ENCODE measurements around the gene HGF. TPM values are rescaled to one million over a fixed set of nuclear protein-coding genes. Genes with fewer than 3 reads are reported as not detected.

Gene HGF
- total and polyA plus RNA-seq, 2 of the 13 experiments (the other 11 are each of a cell fraction or from before 2014, with no cell fraction given): not detected

DNA sequence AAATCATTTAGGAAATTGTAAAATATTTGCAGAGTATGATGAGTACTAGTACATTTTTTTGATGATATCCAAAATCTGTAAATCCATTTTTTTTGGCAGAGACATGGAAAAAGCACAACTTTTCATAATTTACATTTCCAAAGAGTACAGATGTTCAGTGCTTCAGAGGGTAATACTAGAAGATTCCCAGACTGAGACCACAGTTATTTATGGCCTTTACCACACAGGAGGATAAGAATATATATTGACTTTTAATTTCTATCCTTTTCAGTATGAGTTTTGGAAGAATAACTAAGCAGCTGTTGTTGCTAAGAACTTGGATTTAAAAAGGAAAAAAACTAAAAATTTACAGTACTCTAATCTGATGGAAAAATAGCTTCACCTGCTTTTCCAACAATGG is 61.9 kb downstream of the HGF start (continued):
- TF ChIP-seq ZNF570 (CRISPR knock-in tag; IDR thresholded peaks at IDR 0.05; ENCODE audit: borderline replicate concordance): no peak

DNA sequence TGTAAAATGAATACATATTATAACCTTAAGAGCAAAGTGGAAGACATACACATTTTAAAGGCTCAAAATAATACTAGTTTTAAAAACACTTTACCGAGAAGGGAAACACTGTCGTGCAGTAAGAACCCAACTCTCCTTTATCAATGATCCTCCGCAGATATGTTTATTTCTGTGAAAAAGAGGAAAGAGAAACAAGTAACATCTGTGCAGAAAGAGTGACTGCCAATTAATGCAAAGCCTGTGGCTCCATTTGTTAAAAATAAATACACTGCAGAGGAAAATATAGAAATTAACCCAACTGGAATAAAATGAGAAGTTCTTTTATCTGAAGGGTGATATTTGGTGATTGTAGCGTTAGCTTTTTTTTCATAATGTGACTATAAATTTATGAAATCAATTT is 62.7 kb downstream of the HGF start:
- no peak for FAIRE-seq

More for the DNA sequence above, 62.7 kb downstream of the HGF start:
- H3K27ac ChIP-seq (ENCODE audit: extremely low read length, insufficient read depth, low read length): no peak overlapping the region
- no peak overlapping the region for H3K9ac ChIP-seq (ENCODE audit: insufficient read depth, low read depth, low read length)
- H3K4me1 ChIP-seq (ENCODE audit: insufficient read depth, low read length): no peaks in the 10 kb centered on the region
- H3K27me3 ChIP-seq (ENCODE audit: control insufficient read depth in 1 of 2, insufficient read depth in 2 of 2, low read length in 2 of 2): no peaks in the 10 kb centered on the region
- ChIA-PET POLR2A (no interaction called here), CTCF (ENCODE audit: low intra/inter-chr PET ratio, low total read pairs) (no interaction called here)
- H3K79me2 ChIP-seq (ENCODE audit: insufficient read depth, low read length): no peaks in the 10 kb centered on the region
- no peak for DNase-seq (ENCODE audit: low spot score)
- intact Hi-C loops (cut with micrococcal nuclease; ENCODE audit: unreplicated experiment) (no loop called here), in situ Hi-C loops (cut with HindIII; ENCODE audit: extremely low pct_ligation_motif_present, low pct_unique_long_range_greater_than_20kb) (no loop called here)
- H3K9me3 ChIP-seq (ENCODE audit: low read length): no peaks in the 10 kb centered on the region
- no peak overlapping the region for H2AFZ ChIP-seq (ENCODE audit: low read length)
- no peak overlapping the region for H3K4me3 ChIP-seq (replicated peaks in 1 of 3; ENCODE audit: insufficient read depth in 1 of 3, low read depth in 2 of 3, low read length in 3 of 3)
- BruUV-seq (replicated peaks): no TSS peak
- no peaks in the 10 kb centered on the region for H4K20me1 ChIP-seq (ENCODE audit: insufficient read depth, low read length)
- TF ChIP-seq NR2F2 (IDR thresholded peaks at IDR 0.05; ENCODE audit: borderline replicate concordance, low read depth): no peak
- TF ChIP-seq NAIF1 (CRISPR knock-in tag; IDR thresholded peaks at IDR 0.05; ENCODE audit: borderline replicate concordance): no peak
- TF ChIP-seq, protein P1, sequence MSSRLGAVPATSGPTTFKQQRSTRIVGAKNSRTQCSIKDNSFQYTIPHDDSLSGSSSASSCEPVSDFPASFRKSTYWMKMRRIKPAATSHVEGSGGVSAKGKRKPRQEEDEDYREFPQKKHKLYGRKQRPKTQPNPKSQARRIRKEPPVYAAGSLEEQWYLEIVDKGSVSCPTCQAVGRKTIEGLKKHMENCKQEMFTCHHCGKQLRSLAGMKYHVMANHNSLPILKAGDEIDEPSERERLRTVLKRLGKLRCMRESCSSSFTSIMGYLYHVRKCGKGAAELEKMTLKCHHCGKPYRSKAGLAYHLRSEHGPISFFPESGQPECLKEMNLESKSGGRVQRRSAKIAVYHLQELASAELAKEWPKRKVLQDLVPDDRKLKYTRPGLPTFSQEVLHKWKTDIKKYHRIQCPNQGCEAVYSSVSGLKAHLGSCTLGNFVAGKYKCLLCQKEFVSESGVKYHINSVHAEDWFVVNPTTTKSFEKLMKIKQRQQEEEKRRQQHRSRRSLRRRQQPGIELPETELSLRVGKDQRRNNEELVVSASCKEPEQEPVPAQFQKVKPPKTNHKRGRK (CRISPR knock-in tag; IDR thresholded peaks at IDR 0.05): no peak
- TF ChIP-seq ZMYM4 (CRISPR knock-in tag; IDR thresholded peaks at IDR 0.05): no peak
- no peak for TF ChIP-seq YEATS4 (CRISPR knock-in tag; IDR thresholded peaks at IDR 0.05; ENCODE audit: borderline replicate concordance)
- no peak for TF ChIP-seq KLF15 (CRISPR knock-in tag; IDR thresholded peaks at IDR 0.05; ENCODE audit: borderline replicate concordance)
- no peak for TF ChIP-seq NR2C2 (CRISPR knock-in tag; IDR thresholded peaks at IDR 0.05; ENCODE audit: borderline replicate concordance)
- TF ChIP-seq ZNF10 (CRISPR knock-in tag; IDR thresholded peaks at IDR 0.05; ENCODE audit: borderline replicate concordance, low read depth): no peak
- no peak for TF ChIP-seq ZEB1 (IDR thresholded peaks at IDR 0.05; ENCODE audit: insufficient replicate concordance, low read depth)
- TF ChIP-seq HNF4A (CRISPR knock-in tag; IDR thresholded peaks at IDR 0.05): no peak
- TF ChIP-seq, protein P2, sequence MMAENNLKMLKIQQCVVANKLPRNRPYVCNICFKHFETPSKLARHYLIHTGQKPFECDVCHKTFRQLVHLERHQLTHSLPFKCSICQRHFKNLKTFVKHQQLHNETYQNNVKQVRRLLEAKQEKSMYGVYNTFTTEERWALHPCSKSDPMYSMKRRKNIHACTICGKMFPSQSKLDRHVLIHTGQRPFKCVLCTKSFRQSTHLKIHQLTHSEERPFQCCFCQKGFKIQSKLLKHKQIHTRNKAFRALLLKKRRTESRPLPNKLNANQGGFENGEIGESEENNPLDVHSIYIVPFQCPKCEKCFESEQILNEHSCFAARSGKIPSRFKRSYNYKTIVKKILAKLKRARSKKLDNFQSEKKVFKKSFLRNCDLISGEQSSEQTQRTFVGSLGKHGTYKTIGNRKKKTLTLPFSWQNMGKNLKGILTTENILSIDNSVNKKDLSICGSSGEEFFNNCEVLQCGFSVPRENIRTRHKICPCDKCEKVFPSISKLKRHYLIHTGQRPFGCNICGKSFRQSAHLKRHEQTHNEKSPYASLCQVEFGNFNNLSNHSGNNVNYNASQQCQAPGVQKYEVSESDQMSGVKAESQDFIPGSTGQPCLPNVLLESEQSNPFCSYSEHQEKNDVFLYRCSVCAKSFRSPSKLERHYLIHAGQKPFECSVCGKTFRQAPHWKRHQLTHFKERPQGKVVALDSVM (CRISPR knock-in tag; IDR thresholded peaks at IDR 0.05): no peak
- no peak for TF ChIP-seq ZNF430 (CRISPR knock-in tag; IDR thresholded peaks at IDR 0.05)
- no peak for TF ChIP-seq BHLHE40 (IDR thresholded peaks at IDR 0.05; ENCODE audit: low read length)
- no peak for TF ChIP-seq BCL6 (CRISPR knock-in tag; IDR thresholded peaks at IDR 0.05)
- no peak for TF ChIP-seq ZNF33B (CRISPR knock-in tag; IDR thresholded peaks at IDR 0.05)
- H3K36me3 ChIP-seq (replicated peaks in 1 of 2; ENCODE audit: control insufficient read depth in 1 of 2, insufficient read depth in 2 of 2, low read length in 2 of 2): no peaks in the 10 kb centered on the region
- ATAC-seq: no peak
- WGBS (ENCODE audit: low lambda C conversion rate): 3% methylated on average over 4 of the region's 4 CpGs
- H3K4me2 ChIP-seq (ENCODE audit: low read depth, low read length): no peak overlapping the region

Measured in HepG2 (cell line).